CD4-positive, alpha-beta T cell treated with Interleukin-17A for 4 hours (primary cell): ENCODE data around the gene TEX48.
A peak's percentile ranks its signal among the peaks of the same experiment; 100 is the strongest.

Experiments used
- DNase-seq: peaks from one replicate; pipeline ENCODE4 v3.0.0-alpha.2; 2020; ENCODE audit warnings: mixed read lengths

TEX48 gene

GRCh38 chr9:114691956-114692295 is 9.9 kb upstream of the TEX48 start:
- DNase-seq: no peak

- peak; percentile 70 for DNase-seq
Measured at GRCh38 chr9:114691046-114691955, 9.3 kb upstream of the TEX48 start.

GRCh38 chr9:114690308-114690707 is 8.3 kb upstream of the TEX48 start:
- DNase-seq: no peak

GRCh38 chr9:114689813-114690212 is 7.8 kb upstream of the TEX48 start:
- no peak for DNase-seq

GRCh38 chr9:114688909-114689610 is 7.1 kb upstream of the TEX48 start:
- DNase-seq: no peak

GRCh38 chr9:114688379-114688778 is 6.4 kb upstream of the TEX48 start:
- DNase-seq: no peak

GRCh38 chr9:114687034-114687433 is 5.0 kb upstream of the TEX48 start:
- DNase-seq: no peak

- DNase-seq: peak; percentile 28
Measured at GRCh38 chr9:114685951-114686350, 4.0 kb upstream of the TEX48 start.

GRCh38 chr9:114684036-114684435 is 2.0 kb upstream of the TEX48 start:
- no peak for DNase-seq

- no peak for DNase-seq
Measured at GRCh38 chr9:114682846-114683245, 854 bp upstream of the TEX48 start.

GRCh38 chr9:114680259-114681001 is 1.6 kb downstream of the TEX48 start:
- no peak for DNase-seq

- DNase-seq: no peak
Measured at GRCh38 chr9:114678795-114679194, 3.2 kb downstream of the TEX48 start.

GRCh38 chr9:114678130-114678529 is 3.9 kb downstream of the TEX48 start:
- DNase-seq: no peak

- DNase-seq: no peak
Measured at GRCh38 chr9:114677418-114677817, 4.6 kb downstream of the TEX48 start.

GRCh38 chr9:114676901-114677300 is 5.1 kb downstream of the TEX48 start:
- DNase-seq: no peak

GRCh38 chr9:114674798-114675540 is 7.0 kb downstream of the TEX48 start:
- DNase-seq: no peak

- DNase-seq: no peak
Measured at GRCh38 chr9:114674076-114674797, 7.8 kb downstream of the TEX48 start.

- no peak for DNase-seq
Measured at GRCh38 chr9:114671605-114672004, 10.4 kb downstream of the TEX48 start.

GRCh38 chr9:114669961-114670360 is 12.0 kb downstream of the TEX48 start:
- DNase-seq: no peak

GRCh38 chr9:114668146-114668545 is 13.8 kb downstream of the TEX48 start:
- DNase-seq: no peak

- no peak for DNase-seq
Measured at GRCh38 chr9:114666851-114667250, 15.1 kb downstream of the TEX48 start.

GRCh38 chr9:114666401-114666800 is 15.6 kb downstream of the TEX48 start:
- no peak for DNase-seq
